SK-N-SH treated with all-trans-retinoic acid at 6 μM for 48 hours (cell line): ENCODE measurements around the gene FRMD4B.

Source experiments
- SNAI2 ChIP-seq: fragments of 250-450 bp; sonication (Bioruptor Pico); IDR thresholded peaks from 2 replicates; pipeline ENCODE4 v1.5.0; 2020; ENCODE audit warnings: mild to moderate bottlenecking, moderate library complexity
- TOX ChIP-seq: fragments of 250-450 bp; sonication (Bioruptor Pico); IDR thresholded peaks from 2 replicates; pipeline ENCODE4 v1.8.0; 2021; ENCODE audit warnings: mild to moderate bottlenecking, moderate library complexity, borderline replicate concordance
- ZFP30 ChIP-seq: fragments of 450-650 bp; formaldehyde crosslinking; IDR thresholded peaks from 2 replicates; pipeline ENCODE4 v1.5.0; 2022; ENCODE audit warnings: mild to moderate bottlenecking, moderate library complexity

- no peak for TF ChIP-seq ZFP30
- TF ChIP-seq SNAI2 (CRISPR knock-in tag), result no peak
- no peak for TF ChIP-seq TOX (CRISPR knock-in tag)
These were observed 263.9 kb downstream of the FRMD4B start for GRCh38 chr3:69121950-69122349.
